H1 (cell line): ENCODE data around the gene RAI2. TPM values are rescaled to one million over a fixed set of nuclear protein-coding genes. Genes with fewer than 3 reads are reported as not detected.

Experiments
- CTCF ChIA-PET: fragments of 300-600 bp; sonication (Branson Sonifier 250); formaldehyde crosslinking; loops from one replicate; lab custom pipeline; 2021; ENCODE audit not compliant: partially characterized antibody; lab: Charles Lee
- POLR2A ChIA-PET: fragments of 300-600 bp; sonication (Branson Sonifier 250); formaldehyde crosslinking; loops from one replicate; lab custom pipeline; 2021; ENCODE audit warnings: inconsistent platforms; ENCODE audit not compliant: partially characterized antibody; lab: Charles Lee
- DNase-seq, 2 experiments: peaks; one replicate each; pipeline versions ENCODE4 v3.0.0 to v3.0.0-alpha.2; 2010 to 2022; ENCODE audit warnings: low spot score in 2 of 2, low read depth in 1 of 2, mixed read lengths in 1 of 2
- FAIRE-seq: peaks from 2 replicates; lab custom pipeline; 2011; peaks lifted over from hg19 to GRCh38; lab: Jason Lieb, UNC
- H2AFZ ChIP-seq: 2 replicates; pipeline ENCODE4 v1.8.1; 2012; ENCODE audit warnings: low read length, inconsistent platforms
- H2AK5ac ChIP-seq: 2 replicates; pipeline ENCODE4 v1.6.1; 2013; ENCODE audit warnings: low read depth, low read length
- H2BK120ac ChIP-seq: replicated peaks from 2 replicates; pipeline ENCODE3; 2013; ENCODE audit warnings: low read depth, low read length, inconsistent platforms
- H2BK12ac ChIP-seq: 2 replicates; pipeline ENCODE4 v1.6.1; 2013; ENCODE audit warnings: low read depth, low read length
- H2BK15ac ChIP-seq: 2 replicates; pipeline ENCODE4 v1.6.1; 2013; ENCODE audit warnings: low read length
- H2BK20ac ChIP-seq: 2 replicates; pipeline ENCODE4 v1.6.1; 2013; ENCODE audit warnings: low read length
- H2BK5ac ChIP-seq: 2 replicates; pipeline ENCODE4 v1.6.1; 2013; ENCODE audit warnings: low read depth, low read length
- H3K14ac ChIP-seq: 2 replicates; pipeline ENCODE4 v1.6.1; 2013; ENCODE audit warnings: inconsistent platforms; ENCODE audit not compliant: insufficient read length
- H3K18ac ChIP-seq: 2 replicates; pipeline ENCODE4 v1.6.1; 2013; ENCODE audit warnings: low read length; ENCODE audit errors: extremely low read depth
- H3K23ac ChIP-seq: 2 replicates; pipeline ENCODE4 v1.6.1; 2013; ENCODE audit warnings: inconsistent platforms; ENCODE audit not compliant: insufficient read length
- H3K23me2 ChIP-seq: 2 replicates; pipeline ENCODE4 v1.6.1; 2013; ENCODE audit warnings: low read depth, low read length
- H3K27ac ChIP-seq: 2 replicates; pipeline ENCODE4 v1.6.1; 2011; ENCODE audit warnings: low read depth, low read length, inconsistent platforms
- H3K27me3 ChIP-seq, 4 experiments: replicated peaks in 1 of 4; 1 replicate in 1 of 4; 2 replicates in 3 of 4; pipeline versions ENCODE4 v1.6.1 to v1.8.1; 2011 to 2013; ENCODE audit warnings: low read length in 3 of 4, mild to moderate bottlenecking in 3 of 4, inconsistent platforms in 2 of 4, mixed read lengths in 2 of 4, moderate library complexity in 1 of 4; ENCODE audit not compliant: control insufficient read depth in 3 of 4, insufficient read depth in 3 of 4; ENCODE audit errors: extremely low read depth in 1 of 4
- H3K36me3 ChIP-seq, 4 experiments: 2 replicates each; pipeline versions ENCODE4 v1.6.1 to v1.8.1; 2011 to 2013; ENCODE audit warnings: mild to moderate bottlenecking in 4 of 4, low read length in 3 of 4, moderate library complexity in 2 of 4, control low read depth in 1 of 4, inconsistent platforms in 1 of 4; ENCODE audit not compliant: insufficient read depth in 4 of 4, control insufficient read depth in 2 of 4
- H3K4ac ChIP-seq: replicated peaks from 2 replicates; pipeline ENCODE3; 2013; ENCODE audit warnings: low read length, low read depth, mixed read lengths, inconsistent platforms; ENCODE audit not compliant: insufficient read length
- H3K4me1 ChIP-seq, 4 experiments: replicated peaks in 1 of 4; 1 replicate in 1 of 4; 2 replicates in 3 of 4; pipeline versions ENCODE4 v1.6.1 to v1.8.1; 2011 to 2013; ENCODE audit warnings: low read length in 3 of 4, inconsistent platforms in 2 of 4, mixed read lengths in 1 of 4; ENCODE audit not compliant: insufficient read depth in 4 of 4, control insufficient read depth in 3 of 4
- H3K4me2 ChIP-seq, 2 experiments: 2 replicates each; pipeline versions ENCODE4 v1.6.1 to v1.8.1; 2011 to 2013; ENCODE audit warnings: low read depth in 2 of 2, low read length in 2 of 2, control low read depth in 1 of 2, inconsistent platforms in 1 of 2, mild to moderate bottlenecking in 1 of 2; ENCODE audit not compliant: insufficient read depth in 1 of 2
- H3K4me3 ChIP-seq, 4 experiments: fragments of 200-600, 300-600 bp in 1 of 4; sonication (generic), shearing (Covaris generic), sonication (Bioruptor Twin) in 1 of 4; 2 replicates each; pipeline versions ENCODE4 v1.5.1 to v1.8.1; 2011 to 2016; ENCODE audit warnings: low read length in 4 of 4, low read depth in 3 of 4, control low read depth in 2 of 4, inconsistent platforms in 2 of 4, mild to moderate bottlenecking in 2 of 4, mixed read lengths in 1 of 4, moderate library complexity in 1 of 4; ENCODE audit not compliant: insufficient read depth in 2 of 4; ENCODE audit errors: extremely low read depth in 1 of 4
- H3K56ac ChIP-seq: replicated peaks from 2 replicates; pipeline ENCODE3; 2013; ENCODE audit warnings: low read depth, mild to moderate bottlenecking, mixed read lengths, low read length, inconsistent platforms; ENCODE audit not compliant: insufficient read length
- H3K79me1 ChIP-seq: 2 replicates; pipeline ENCODE4 v1.6.1; 2013; ENCODE audit warnings: low read depth, low read length, control low read depth
- H3K79me2 ChIP-seq, 2 experiments: 2 replicates each; pipeline versions ENCODE4 v1.6.1 to v1.8.1; 2012 to 2013; ENCODE audit warnings: low read length in 2 of 2, mild to moderate bottlenecking in 2 of 2, inconsistent platforms in 1 of 2; ENCODE audit not compliant: insufficient read depth in 2 of 2, control insufficient read depth in 1 of 2
- H3K9ac ChIP-seq, 4 experiments: replicated peaks in 1 of 4; 1 replicate in 1 of 4; 2 replicates in 3 of 4; pipeline versions ENCODE4 v1.6.1 to v1.8.1; 2011 to 2013; ENCODE audit warnings: low read depth in 3 of 4, low read length in 3 of 4, control low read depth in 2 of 4, mild to moderate bottlenecking in 2 of 4, moderate library complexity in 2 of 4, inconsistent platforms in 1 of 4; ENCODE audit errors: extremely low read depth in 1 of 4
- H3K9me3 ChIP-seq, 2 experiments: 2 replicates each; pipeline versions ENCODE4 v1.6.1 to v1.8.1; 2012 to 2013; ENCODE audit warnings: mild to moderate bottlenecking in 2 of 2, moderate library complexity in 2 of 2, control low read depth in 1 of 2, inconsistent platforms in 1 of 2, low read depth in 1 of 2, low read length in 1 of 2, mixed read lengths in 1 of 2; ENCODE audit not compliant: insufficient read depth in 2 of 2
- H4K20me1 ChIP-seq, 2 experiments: replicated peaks in 1 of 2; 2 replicates each; pipeline versions ENCODE3 to v1.8.1; 2011 to 2013; ENCODE audit warnings: inconsistent platforms in 2 of 2, low read length in 2 of 2, mild to moderate bottlenecking in 1 of 2; ENCODE audit not compliant: insufficient read depth in 2 of 2, control insufficient read depth in 1 of 2
- H4K5ac ChIP-seq: 2 replicates; pipeline ENCODE4 v1.6.1; 2013; ENCODE audit warnings: low read length, low read depth, mixed read lengths, inconsistent platforms; ENCODE audit not compliant: insufficient read length
- H4K8ac ChIP-seq: 2 replicates; pipeline ENCODE4 v1.8.0; 2013; ENCODE audit warnings: mild to moderate bottlenecking, moderate library complexity, low read length, inconsistent platforms; ENCODE audit not compliant: insufficient read depth; ENCODE audit errors: extremely low read depth
- H4K91ac ChIP-seq: replicated peaks from 2 replicates; pipeline ENCODE3; 2013; ENCODE audit warnings: low read length, mixed read lengths, inconsistent platforms; ENCODE audit not compliant: insufficient read length
- RXRA ChIP-seq: IDR thresholded peaks from 2 replicates; pipeline ENCODE4 v1.6.1; 2011; ENCODE audit warnings: low read depth, mild to moderate bottlenecking, low read length, moderate library complexity; ENCODE audit not compliant: insufficient read depth
- SRF ChIP-seq: IDR thresholded peaks from 2 replicates; pipeline ENCODE4 v1.6.1; 2011; ENCODE audit warnings: mild to moderate bottlenecking, low read depth, low read length, moderate library complexity
- TAF1 ChIP-seq: IDR thresholded peaks from 2 replicates; pipeline ENCODE4 v1.6.1; 2011; ENCODE audit warnings: mild to moderate bottlenecking, low read depth, low read length
- TCF12 ChIP-seq: IDR thresholded peaks from 2 replicates; pipeline ENCODE4 v1.6.1; 2011; ENCODE audit warnings: low read depth, mild to moderate bottlenecking, low read length
- WGBS, 2 experiments: shearing (Covaris generic) in 1 of 2; methylation state at CpG; one replicate each; pipeline versions ENCODE4 v1.1.6 to v1.1.7; 2013 to 2015; ENCODE audit warnings: low lambda C conversion rate in 2 of 2, mixed read lengths in 2 of 2, inconsistent platforms in 1 of 2, low coverage in 1 of 2, missing lambda C conversion rate in 1 of 2; ENCODE audit not compliant: insufficient replicate concordance in 2 of 2, insufficient coverage in 1 of 2, insufficient read length in 1 of 2; ENCODE audit errors: extremely low coverage in 1 of 2, missing lambda C conversion rate in 1 of 2; 5-methylcytosine and 5-hydroxymethylcytosine counted together
- polyA plus RNA-seq, 7 experiments: library from polyadenylated mRNA; depleted of rRNA in 3 of 7; stranded (reverse) in 5 of 7; unstranded in 2 of 7; fragments of >200 nt in 5 of 7; fragments of 200-250 nt in 2 of 7; gene quantifications; 1 replicate in 5 of 7; 2 replicates in 1 of 7; 4 replicates in 1 of 7; pipeline versions ENCODE4 v1.2.1 to v1.2.3, GENCODE V29; 2011 to 2013; ENCODE audit warnings: missing spikeins in 2 of 7, mixed read lengths in 2 of 7
- total RNA-seq: library from RNA; stranded (reverse); fragmentation: NEBNext Ultra II Directional; extraction: Animal tissue kit (Norgen Biotek cat#: 25700); gene quantifications from 2 replicates; pipeline ENCODE4 v1.2.1, GENCODE V29; 2021

Gene RAI2
- total and polyA plus RNA-seq, 2 of the 8 experiments (the other 6 are each of a cell fraction or from before 2014, with no cell fraction given) = 0.60 to 2.0 TPM

- no peak overlapping the region for H3K23ac ChIP-seq
- H4K20me1 ChIP-seq = no peaks in the 10 kb centered on the region
- H3K27ac ChIP-seq = no peak overlapping the region
- no peak overlapping the region for H3K4ac ChIP-seq
- no peaks in the 10 kb centered on the region for H3K36me3 ChIP-seq
- POLR2A ChIA-PET = no interaction called here
- WGBS, 2 experiments = no CpG with 5 or more reads among the region's 2 CpGs
- no peak overlapping the region for H2AK5ac ChIP-seq
- H2BK12ac ChIP-seq = no peak overlapping the region
- TF ChIP-seq TAF1 (no peak), RXRA (no peak), TCF12 (no peak), SRF (no peak)
- TF ChIP-seq, all 59 proteins: peak for 0
- Histone ChIP-seq H3K79me2 (no peaks in the 10 kb centered on the region), H2BK15ac (no peak overlapping the region), H4K91ac (no peak overlapping the region), H2BK120ac (no peak overlapping the region), H4K5ac (no peak overlapping the region), H3K56ac (no peak overlapping the region), H3K9ac (no peak overlapping the region), H3K4me2 (no peak overlapping the region), H3K79me1 (no peaks in the 10 kb centered on the region), H2AFZ (no peak overlapping the region), H3K4me1 (no peaks in the 10 kb centered on the region), H3K27me3 (no peaks in the 10 kb centered on the region), H3K14ac (no peak overlapping the region), H2BK20ac (no peak overlapping the region), H3K4me3 (no peak overlapping the region), H4K8ac (no peak overlapping the region), H3K18ac (no peak overlapping the region), H2BK5ac (no peak overlapping the region), H3K23me2 (no peaks in the 10 kb centered on the region), H3K9me3 (no peaks in the 10 kb centered on the region)
- DNase-seq = no peak
- FAIRE-seq = no peak
- CTCF ChIA-PET = no interaction called here
Observed at GRCh38 chrX:17882680-17883079, 21.6 kb upstream of the RAI2 start.
